ENCODE data around the gene SAP30. TPM values are rescaled to one million over a fixed set of nuclear protein-coding genes. Genes with fewer than 3 reads are reported as not detected.

The SAP30 gene
- total RNA-seq: 22.1 and 25.3 TPM in 2 replicates

DNA sequence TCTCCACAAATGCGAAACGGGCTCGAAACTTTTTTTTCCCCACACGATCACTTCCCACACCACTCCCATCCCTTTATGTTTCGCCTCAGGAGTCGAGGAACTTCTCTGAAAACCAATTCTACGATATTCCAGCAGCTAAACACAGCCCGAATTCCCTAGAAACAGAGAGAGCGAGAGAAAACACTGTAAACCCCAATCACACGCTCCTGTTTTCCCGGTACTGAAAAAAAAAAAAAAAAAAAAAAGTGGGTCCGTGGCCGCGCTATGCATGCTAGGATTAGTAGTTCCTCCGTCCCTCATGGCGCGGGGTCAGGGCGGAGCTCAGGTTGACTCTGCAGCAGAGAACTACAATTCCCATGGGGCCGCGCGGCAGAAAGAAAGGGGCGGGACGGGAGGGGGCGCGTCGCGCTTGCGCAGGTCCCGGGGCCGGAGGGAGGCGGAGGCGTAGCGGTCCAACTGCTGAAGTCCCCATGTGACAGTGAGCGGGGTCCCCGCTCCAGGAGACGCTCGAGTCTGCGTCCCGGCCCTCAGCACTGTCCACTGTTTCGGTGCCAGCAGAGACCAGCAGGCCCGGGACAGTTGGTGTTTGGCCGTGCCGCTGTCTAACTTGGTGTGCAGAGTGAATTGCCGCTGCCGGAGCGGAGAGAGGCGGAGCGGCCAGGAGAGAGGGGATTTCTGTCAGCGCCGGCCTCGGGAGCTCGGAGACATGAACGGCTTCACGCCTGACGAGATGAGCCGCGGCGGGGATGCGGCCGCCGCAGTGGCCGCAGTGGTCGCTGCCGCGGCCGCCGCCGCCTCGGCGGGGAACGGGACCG, at the start of gene SAP30:
SAP30 (plus strand) TSS at position 478 of the 815 bp plus-strand sequence; CDS start at position 707, 229 bp downstream.
- peak; percentile 98 for DNase-seq (ENCODE audit: insufficient read length, low spot score, missing footprints)
- Histone ChIP-seq H3K4me3 (ENCODE audit: insufficient read depth, low read length) (peak within 1 kb of the TSS; percentile 81), H3K79me2 (ENCODE audit: insufficient read depth, low read length) (peaks cover 38% of the 10 kb centered on the region), H3K9me3 (ENCODE audit: low read depth, low read length) (no peaks in the 10 kb centered on the region), H2AFZ (ENCODE audit: low read length) (peak within 1 kb of the TSS; percentile 92), H3K27me3 (ENCODE audit: insufficient read depth, low read length) (no peaks in the 10 kb centered on the region), H3K4me2 (ENCODE audit: insufficient read depth, low read length) (peak within 1 kb of the TSS; percentile 100), H4K20me1 (ENCODE audit: insufficient read depth, low read length) (peaks cover 4% of the 10 kb centered on the region), H3K36me3 (ENCODE audit: insufficient read depth, low read length) (peaks cover 1% of the 10 kb centered on the region), H3K4me1 (ENCODE audit: insufficient read depth, low read length) (peaks cover 12% of the 10 kb centered on the region), H3K27ac (ENCODE audit: low read depth, low read length) (peak within 1 kb of the TSS; percentile 90)
- TF ChIP-seq, protein P1, sequence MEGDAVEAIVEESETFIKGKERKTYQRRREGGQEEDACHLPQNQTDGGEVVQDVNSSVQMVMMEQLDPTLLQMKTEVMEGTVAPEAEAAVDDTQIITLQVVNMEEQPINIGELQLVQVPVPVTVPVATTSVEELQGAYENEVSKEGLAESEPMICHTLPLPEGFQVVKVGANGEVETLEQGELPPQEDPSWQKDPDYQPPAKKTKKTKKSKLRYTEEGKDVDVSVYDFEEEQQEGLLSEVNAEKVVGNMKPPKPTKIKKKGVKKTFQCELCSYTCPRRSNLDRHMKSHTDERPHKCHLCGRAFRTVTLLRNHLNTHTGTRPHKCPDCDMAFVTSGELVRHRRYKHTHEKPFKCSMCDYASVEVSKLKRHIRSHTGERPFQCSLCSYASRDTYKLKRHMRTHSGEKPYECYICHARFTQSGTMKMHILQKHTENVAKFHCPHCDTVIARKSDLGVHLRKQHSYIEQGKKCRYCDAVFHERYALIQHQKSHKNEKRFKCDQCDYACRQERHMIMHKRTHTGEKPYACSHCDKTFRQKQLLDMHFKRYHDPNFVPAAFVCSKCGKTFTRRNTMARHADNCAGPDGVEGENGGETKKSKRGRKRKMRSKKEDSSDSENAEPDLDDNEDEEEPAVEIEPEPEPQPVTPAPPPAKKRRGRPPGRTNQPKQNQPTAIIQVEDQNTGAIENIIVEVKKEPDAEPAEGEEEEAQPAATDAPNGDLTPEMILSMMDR (IDR thresholded peaks at IDR 0.05; ENCODE audit: extremely low read depth, low read depth, low read length): no peak

GRCh38 chr4:173325007-173325736, 45.6 kb upstream of the SAP30 start:
- DNase-seq (ENCODE audit: insufficient read length, low spot score, missing footprints): no peak
- Histone ChIP-seq H3K27me3 (ENCODE audit: insufficient read depth, low read length) (no peaks in the 10 kb centered on the region), H3K36me3 (ENCODE audit: insufficient read depth, low read length) (peaks cover 21% of the 10 kb centered on the region), H3K9me3 (ENCODE audit: low read depth, low read length) (no peaks in the 10 kb centered on the region), H3K79me2 (ENCODE audit: insufficient read depth, low read length) (no peaks in the 10 kb centered on the region), H3K4me2 (ENCODE audit: insufficient read depth, low read length) (no peak overlapping the region), H2AFZ (ENCODE audit: low read length) (no peak overlapping the region), H3K27ac (ENCODE audit: low read depth, low read length) (no peak overlapping the region), H3K4me1 (ENCODE audit: insufficient read depth, low read length) (peaks cover 7% of the 10 kb centered on the region), H3K4me3 (ENCODE audit: insufficient read depth, low read length) (no peak overlapping the region), H4K20me1 (ENCODE audit: insufficient read depth, low read length) (no peaks in the 10 kb centered on the region)
- TF ChIP-seq, protein P1 (IDR thresholded peaks at IDR 0.05; ENCODE audit: extremely low read depth, low read depth, low read length): no peak

DNA sequence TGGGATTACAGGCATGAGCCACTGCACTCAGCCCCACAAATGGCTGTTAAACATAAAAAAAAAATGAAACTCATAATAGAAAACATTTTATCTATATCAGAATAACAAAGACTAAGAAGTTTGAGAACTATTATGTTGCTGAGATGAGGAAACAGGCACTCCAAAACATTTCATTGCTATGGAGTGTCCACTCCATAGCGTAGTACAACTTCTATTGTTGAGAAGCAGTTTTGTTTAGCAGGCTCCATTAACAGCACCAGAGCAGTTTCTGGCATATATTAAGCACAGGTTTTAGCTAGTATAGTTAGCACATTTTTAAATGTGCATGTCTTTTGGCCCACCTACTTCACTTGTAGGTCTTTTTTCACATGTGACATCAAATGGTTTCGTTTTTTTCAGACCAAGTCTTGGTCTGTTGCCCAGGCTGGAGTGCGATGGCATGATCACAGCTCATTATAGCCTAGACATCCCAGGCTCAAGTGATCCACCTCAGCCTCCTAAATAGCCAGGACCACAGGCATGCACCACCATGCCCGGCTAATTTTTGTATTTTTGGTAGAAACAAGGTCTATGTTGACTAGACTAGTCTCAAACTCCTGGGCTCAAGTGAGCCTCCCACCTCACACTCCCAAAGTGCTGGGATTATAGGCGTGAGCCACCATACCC, 42.4 kb upstream of the SAP30 start:
- TF ChIP-seq, protein P1 (IDR thresholded peaks at IDR 0.05; ENCODE audit: extremely low read depth, low read depth, low read length): no peak
- peaks cover 19% of the 10 kb centered on the region for H3K4me1 ChIP-seq (ENCODE audit: insufficient read depth, low read length)
- H3K27ac ChIP-seq (ENCODE audit: low read depth, low read length): no peak overlapping the region
- H3K4me3 ChIP-seq (ENCODE audit: insufficient read depth, low read length): no peak overlapping the region
- no peak for DNase-seq (ENCODE audit: insufficient read length, low spot score, missing footprints)
- H3K36me3 ChIP-seq (ENCODE audit: insufficient read depth, low read length): peaks cover 41% of the 10 kb centered on the region
- no peaks in the 10 kb centered on the region for H3K27me3 ChIP-seq (ENCODE audit: insufficient read depth, low read length)
- H2AFZ ChIP-seq (ENCODE audit: low read length): no peak overlapping the region
- peaks cover 24% of the 10 kb centered on the region for H3K79me2 ChIP-seq (ENCODE audit: insufficient read depth, low read length)
- H3K4me2 ChIP-seq (ENCODE audit: insufficient read depth, low read length): no peak overlapping the region
- H4K20me1 ChIP-seq (ENCODE audit: insufficient read depth, low read length): peaks cover 14% of the 10 kb centered on the region
- no peaks in the 10 kb centered on the region for H3K9me3 ChIP-seq (ENCODE audit: low read depth, low read length)
